ENCODE measurements around the gene MTRF1.

DNA sequence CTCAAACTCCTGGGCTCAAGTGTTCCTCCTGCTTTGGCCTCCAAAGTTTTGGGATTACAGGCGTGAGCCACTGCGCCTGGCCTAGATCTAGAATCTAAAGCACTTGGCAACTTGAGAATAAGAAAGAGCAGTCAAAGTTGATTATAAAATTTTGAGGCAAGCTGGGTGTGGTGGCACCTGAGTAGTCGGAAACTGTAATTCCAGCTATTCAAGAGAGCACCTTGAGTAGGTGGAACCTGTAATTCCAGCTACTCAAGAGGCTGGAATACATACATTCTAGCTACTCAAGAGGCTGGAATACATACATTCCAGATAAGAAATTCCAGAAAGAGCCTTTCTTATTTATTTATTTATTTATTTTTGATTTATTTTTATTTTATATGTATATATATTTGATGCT is 39.4 kb upstream of the MTRF1 start:
- no peak for TF ChIP-seq POLR2AphosphoS5 (IDR thresholded peaks at IDR 0.05; ENCODE audit: low read depth, low read length)
- TF ChIP-seq SIN3A (IDR thresholded peaks at IDR 0.05; ENCODE audit: low read depth), result no peak
- TF ChIP-seq, protein P1, sequence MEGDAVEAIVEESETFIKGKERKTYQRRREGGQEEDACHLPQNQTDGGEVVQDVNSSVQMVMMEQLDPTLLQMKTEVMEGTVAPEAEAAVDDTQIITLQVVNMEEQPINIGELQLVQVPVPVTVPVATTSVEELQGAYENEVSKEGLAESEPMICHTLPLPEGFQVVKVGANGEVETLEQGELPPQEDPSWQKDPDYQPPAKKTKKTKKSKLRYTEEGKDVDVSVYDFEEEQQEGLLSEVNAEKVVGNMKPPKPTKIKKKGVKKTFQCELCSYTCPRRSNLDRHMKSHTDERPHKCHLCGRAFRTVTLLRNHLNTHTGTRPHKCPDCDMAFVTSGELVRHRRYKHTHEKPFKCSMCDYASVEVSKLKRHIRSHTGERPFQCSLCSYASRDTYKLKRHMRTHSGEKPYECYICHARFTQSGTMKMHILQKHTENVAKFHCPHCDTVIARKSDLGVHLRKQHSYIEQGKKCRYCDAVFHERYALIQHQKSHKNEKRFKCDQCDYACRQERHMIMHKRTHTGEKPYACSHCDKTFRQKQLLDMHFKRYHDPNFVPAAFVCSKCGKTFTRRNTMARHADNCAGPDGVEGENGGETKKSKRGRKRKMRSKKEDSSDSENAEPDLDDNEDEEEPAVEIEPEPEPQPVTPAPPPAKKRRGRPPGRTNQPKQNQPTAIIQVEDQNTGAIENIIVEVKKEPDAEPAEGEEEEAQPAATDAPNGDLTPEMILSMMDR (IDR thresholded peaks at IDR 0.05 in 2 of 3, conservative IDR thresholded peaks at IDR 0.05 in 1 of 3; ENCODE audit: borderline replicate concordance in 1 of 3, insufficient read depth in 1 of 3, low read depth in 2 of 3, low read length in 2 of 3), result no peak
- TF ChIP-seq POLR2A (IDR thresholded peaks at IDR 0.05; ENCODE audit: borderline replicate concordance, extremely low read depth, insufficient read depth, insufficient read length), result no peak
